SH-SY5Y (cell line): Measurements from ENCODE around the gene GADD45GIP1.

ENCODE experiments used
- GATA2 ChIP-seq: IDR thresholded peaks from 2 replicates; pipeline ENCODE4 v1.6.1; 2011; ENCODE audit warnings: mild to moderate bottlenecking, low read depth, low read length
- GATA3 ChIP-seq: IDR thresholded peaks from 2 replicates; pipeline ENCODE4 v1.6.1; 2011; ENCODE audit warnings: low read depth, mild to moderate bottlenecking, low read length, moderate library complexity

- TF ChIP-seq GATA2 (no peak), GATA3 (no peak)
Observed at GRCh38 chr19:13005861-13006370, 48.9 kb upstream of the GADD45GIP1 start.
